IMR-90 (cell line): ENCODE measurements around the gene TTLL9.

Source experiments
- BHLHE40 ChIP-seq: fragments of 150-350 bp; IDR thresholded peaks from 2 replicates; pipeline ENCODE4 v1.6.1; 2016; ENCODE audit warnings: mild to moderate bottlenecking, low read depth, low read length
- CEBPB ChIP-seq: IDR thresholded peaks from 2 replicates; pipeline ENCODE4 v1.6.1; 2012; ENCODE audit warnings: low read depth, low read length, improper control_type of control experiment
- MXI1 ChIP-seq: IDR thresholded peaks from 2 replicates; pipeline ENCODE4 v1.6.1; 2012; ENCODE audit warnings: low read depth, mild to moderate bottlenecking, low read length, moderate library complexity, borderline replicate concordance
- POLR2A ChIP-seq: IDR thresholded peaks from 2 replicates; pipeline ENCODE4 v1.6.1; 2012; ENCODE audit warnings: mild to moderate bottlenecking, low read depth, low read length
- RAD21 ChIP-seq: IDR thresholded peaks from 2 replicates; pipeline ENCODE4 v1.6.1; 2012; ENCODE audit warnings: low read length, improper control_type of control experiment
- RCOR1 ChIP-seq: IDR thresholded peaks from 2 replicates; pipeline ENCODE4 v1.6.1; 2012; ENCODE audit warnings: mild to moderate bottlenecking, low read length, improper control_type of control experiment; ENCODE audit not compliant: insufficient replicate concordance
- RFX5 ChIP-seq: IDR thresholded peaks from 2 replicates; pipeline ENCODE4 v1.8.0; 2012; ENCODE audit warnings: low read depth, mild to moderate bottlenecking, low read length, moderate library complexity
- TF ChIP-seq, protein P1 (sequence below): conservative IDR thresholded peaks from 2 replicates; pipeline ENCODE4 v1.5.1; 2012; ENCODE audit warnings: mild to moderate bottlenecking, low read depth, low read length, improper control_type of control experiment
- TF ChIP-seq, protein P2 (sequence below): fragments of 150-350 bp; IDR thresholded peaks from 2 replicates; pipeline ENCODE4 v1.6.1; 2017; ENCODE audit warnings: mild to moderate bottlenecking, antibody characterized with exemption, low read length, low read depth
- TF ChIP-seq, protein P3 (sequence below): fragments of 150-350 bp; IDR thresholded peaks from 2 replicates; pipeline ENCODE4 v1.6.1; 2016; ENCODE audit warnings: low read depth, mild to moderate bottlenecking, low read length, moderate library complexity, borderline replicate concordance

DNA sequence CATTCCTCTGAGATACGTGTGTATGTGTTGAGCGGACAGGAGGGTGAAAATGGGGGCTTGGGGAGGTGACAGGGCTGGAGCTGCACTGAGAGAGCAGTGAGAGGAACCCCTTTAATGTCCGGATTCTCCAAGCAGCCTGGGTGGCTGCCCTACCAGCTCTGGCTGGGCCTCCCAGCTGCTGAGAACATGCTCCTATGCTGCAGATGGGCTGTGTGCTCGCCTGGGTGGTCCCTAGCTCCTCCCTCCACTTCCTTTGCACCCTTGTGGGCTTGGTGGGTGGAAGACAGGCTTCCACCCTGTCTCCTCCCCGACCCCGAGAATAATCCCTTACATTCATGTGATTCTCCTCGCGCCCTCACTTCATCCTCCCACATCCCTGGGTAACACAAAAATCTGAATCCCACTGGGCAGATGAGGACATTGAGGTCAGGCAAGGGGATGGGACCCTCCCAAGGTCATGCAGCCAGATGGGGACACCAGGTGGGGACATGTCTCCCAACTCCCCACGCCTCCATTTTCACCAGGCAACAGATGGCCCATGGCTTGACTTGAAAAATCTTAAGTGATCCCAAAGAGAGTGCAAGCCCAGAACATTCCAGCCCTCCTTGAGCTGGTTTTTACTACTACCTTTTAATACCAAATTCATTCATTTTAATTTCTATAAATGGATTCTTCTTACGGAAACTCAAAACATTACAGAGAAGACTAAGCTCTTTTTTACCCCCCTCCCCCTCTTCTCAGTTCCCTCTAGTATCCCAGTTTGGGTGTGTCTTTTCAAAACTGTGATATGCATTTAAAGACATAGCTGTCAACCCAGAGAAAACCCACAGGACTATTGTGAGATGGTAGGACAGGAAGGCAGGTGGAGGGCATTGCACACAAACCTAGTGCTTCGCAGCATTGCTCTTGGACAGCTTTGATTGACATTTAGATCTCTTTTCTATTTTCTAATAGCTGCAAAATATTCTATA is 86.4 kb downstream of the TTLL9 start:
- TF ChIP-seq, protein P1, sequence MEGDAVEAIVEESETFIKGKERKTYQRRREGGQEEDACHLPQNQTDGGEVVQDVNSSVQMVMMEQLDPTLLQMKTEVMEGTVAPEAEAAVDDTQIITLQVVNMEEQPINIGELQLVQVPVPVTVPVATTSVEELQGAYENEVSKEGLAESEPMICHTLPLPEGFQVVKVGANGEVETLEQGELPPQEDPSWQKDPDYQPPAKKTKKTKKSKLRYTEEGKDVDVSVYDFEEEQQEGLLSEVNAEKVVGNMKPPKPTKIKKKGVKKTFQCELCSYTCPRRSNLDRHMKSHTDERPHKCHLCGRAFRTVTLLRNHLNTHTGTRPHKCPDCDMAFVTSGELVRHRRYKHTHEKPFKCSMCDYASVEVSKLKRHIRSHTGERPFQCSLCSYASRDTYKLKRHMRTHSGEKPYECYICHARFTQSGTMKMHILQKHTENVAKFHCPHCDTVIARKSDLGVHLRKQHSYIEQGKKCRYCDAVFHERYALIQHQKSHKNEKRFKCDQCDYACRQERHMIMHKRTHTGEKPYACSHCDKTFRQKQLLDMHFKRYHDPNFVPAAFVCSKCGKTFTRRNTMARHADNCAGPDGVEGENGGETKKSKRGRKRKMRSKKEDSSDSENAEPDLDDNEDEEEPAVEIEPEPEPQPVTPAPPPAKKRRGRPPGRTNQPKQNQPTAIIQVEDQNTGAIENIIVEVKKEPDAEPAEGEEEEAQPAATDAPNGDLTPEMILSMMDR = no peak
- no peak for TF ChIP-seq CEBPB
- TF ChIP-seq BHLHE40 = no peak
- no peak for TF ChIP-seq POLR2A
- no peak for TF ChIP-seq RAD21
- TF ChIP-seq MXI1 = no peak
- TF ChIP-seq RFX5 = no peak
- TF ChIP-seq RCOR1 = no peak
- TF ChIP-seq, protein P2, sequence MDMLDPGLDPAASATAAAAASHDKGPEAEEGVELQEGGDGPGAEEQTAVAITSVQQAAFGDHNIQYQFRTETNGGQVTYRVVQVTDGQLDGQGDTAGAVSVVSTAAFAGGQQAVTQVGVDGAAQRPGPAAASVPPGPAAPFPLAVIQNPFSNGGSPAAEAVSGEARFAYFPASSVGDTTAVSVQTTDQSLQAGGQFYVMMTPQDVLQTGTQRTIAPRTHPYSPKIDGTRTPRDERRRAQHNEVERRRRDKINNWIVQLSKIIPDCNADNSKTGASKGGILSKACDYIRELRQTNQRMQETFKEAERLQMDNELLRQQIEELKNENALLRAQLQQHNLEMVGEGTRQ = no peak
- TF ChIP-seq, protein P3, sequence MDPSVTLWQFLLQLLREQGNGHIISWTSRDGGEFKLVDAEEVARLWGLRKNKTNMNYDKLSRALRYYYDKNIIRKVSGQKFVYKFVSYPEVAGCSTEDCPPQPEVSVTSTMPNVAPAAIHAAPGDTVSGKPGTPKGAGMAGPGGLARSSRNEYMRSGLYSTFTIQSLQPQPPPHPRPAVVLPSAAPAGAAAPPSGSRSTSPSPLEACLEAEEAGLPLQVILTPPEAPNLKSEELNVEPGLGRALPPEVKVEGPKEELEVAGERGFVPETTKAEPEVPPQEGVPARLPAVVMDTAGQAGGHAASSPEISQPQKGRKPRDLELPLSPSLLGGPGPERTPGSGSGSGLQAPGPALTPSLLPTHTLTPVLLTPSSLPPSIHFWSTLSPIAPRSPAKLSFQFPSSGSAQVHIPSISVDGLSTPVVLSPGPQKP = no peak
